Measurements from ENCODE around the gene IL9.

- TF ChIP-seq SP1 (IDR thresholded peaks at IDR 0.05) (no peak), FOXK2 (IDR thresholded peaks at IDR 0.05) (no peak), BHLHE40 (IDR thresholded peaks at IDR 0.05; ENCODE audit: borderline replicate concordance) (no peak), TARDBP (IDR thresholded peaks at IDR 0.05) (no peak), ELF4 (IDR thresholded peaks at IDR 0.05) (no peak), FOXA1 (IDR thresholded peaks at IDR 0.05) (no peak), NFRKB (IDR thresholded peaks at IDR 0.05) (no peak), LEF1 (IDR thresholded peaks at IDR 0.05; ENCODE audit: borderline replicate concordance) (no peak), ZNF384 (IDR thresholded peaks at IDR 0.05) (no peak), FOXM1 (IDR thresholded peaks at IDR 0.05; ENCODE audit: borderline replicate concordance) (no peak), HDGF (IDR thresholded peaks at IDR 0.05; ENCODE audit: borderline replicate concordance) (no peak), L3MBTL2 (conservative IDR thresholded peaks at IDR 0.05) (no peak)
- TF ChIP-seq, protein P1, sequence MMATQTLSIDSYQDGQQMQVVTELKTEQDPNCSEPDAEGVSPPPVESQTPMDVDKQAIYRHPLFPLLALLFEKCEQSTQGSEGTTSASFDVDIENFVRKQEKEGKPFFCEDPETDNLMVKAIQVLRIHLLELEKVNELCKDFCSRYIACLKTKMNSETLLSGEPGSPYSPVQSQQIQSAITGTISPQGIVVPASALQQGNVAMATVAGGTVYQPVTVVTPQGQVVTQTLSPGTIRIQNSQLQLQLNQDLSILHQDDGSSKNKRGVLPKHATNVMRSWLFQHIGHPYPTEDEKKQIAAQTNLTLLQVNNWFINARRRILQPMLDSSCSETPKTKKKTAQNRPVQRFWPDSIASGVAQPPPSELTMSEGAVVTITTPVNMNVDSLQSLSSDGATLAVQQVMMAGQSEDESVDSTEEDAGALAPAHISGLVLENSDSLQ (IDR thresholded peaks at IDR 0.05) = no peak
These were observed 9.5 kb downstream of the IL9 start for GRCh38 chr5:135886136-135886535.
